ENCODE data around the gene ADH7.
"Not testable (repeated sequence)": the region's sequence is repeated elsewhere in the genome, so short reads cannot be mapped to it uniquely, and the experiment has no call there.

ADH7 gene

GRCh38 chr4:99379571-99379970 is 55.6 kb downstream of the ADH7 start:
- DNase-seq (ENCODE audit: low read depth, low spot score), result no peak

DNA sequence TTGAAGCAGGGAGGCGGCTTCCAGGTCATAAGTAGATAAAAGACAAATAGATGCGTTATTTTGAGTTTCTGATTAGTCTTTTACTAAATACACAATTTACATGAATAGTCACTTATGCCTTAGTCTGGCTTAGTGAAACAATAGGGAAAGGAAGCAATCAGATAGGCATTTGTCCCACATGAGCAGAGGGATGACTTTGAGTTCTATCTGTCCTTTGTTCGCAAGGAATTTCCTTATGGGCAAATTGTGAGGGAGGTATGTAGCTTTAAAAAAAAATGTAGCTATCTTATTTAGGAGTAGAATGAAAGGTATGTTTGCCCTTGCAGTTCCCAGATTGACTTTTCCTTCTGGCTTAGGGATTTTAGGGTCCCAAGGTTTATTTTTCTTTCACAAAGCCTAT is 56.3 kb downstream of the ADH7 start:
- DNase-seq (ENCODE audit: low read depth, low spot score), result no peak

- DNase-seq (ENCODE audit: low read depth, low spot score), result peak; percentile 14
Measured at GRCh38 chr4:99377341-99377740, 57.8 kb downstream of the ADH7 start.

DNA sequence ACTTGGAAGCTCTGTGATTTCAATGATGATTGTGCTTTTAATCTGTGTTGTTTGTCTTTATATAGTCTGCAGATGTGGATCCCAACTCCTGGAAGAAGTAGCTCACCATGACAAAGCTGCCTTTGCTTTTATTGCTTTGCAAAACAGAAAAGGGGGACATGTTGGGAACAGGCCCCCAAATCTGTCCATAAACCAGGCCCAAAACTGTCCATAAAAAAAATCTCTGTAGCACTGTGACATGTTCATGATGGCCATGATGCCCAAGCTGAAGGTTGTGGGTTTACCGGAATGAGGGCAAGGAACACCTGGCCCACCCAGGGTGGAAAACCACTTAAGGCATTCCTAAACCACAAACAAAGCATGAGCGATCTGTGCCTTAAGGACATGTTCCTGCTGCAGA is 62.7 kb downstream of the ADH7 start:
- not testable (repeated sequence) for DNase-seq (ENCODE audit: low read depth, low spot score)

DNA sequence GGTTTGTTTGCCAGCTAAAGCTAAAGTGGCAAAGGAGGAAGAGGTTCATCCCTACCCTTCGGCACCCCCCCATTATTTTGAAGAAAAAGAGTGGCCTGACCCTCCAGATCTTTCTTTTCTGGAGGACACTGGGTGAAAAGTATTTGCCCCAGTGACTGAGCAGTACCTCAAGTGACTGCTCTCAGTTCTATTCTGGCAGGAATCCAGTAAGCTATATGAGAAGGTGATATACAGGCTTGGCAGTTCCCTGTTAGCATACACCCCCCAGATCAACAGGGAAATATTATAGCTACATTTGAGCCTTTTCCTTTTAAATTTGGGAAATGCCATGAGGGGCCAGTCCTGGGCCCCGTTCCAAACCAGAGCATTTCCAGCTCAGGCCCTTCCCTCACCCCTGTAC is 67.3 kb downstream of the ADH7 start:
- DNase-seq (ENCODE audit: low read depth, low spot score), result not testable (repeated sequence)

- no peak for DNase-seq (ENCODE audit: low read depth, low spot score)
Measured at GRCh38 chr4:99366491-99366890, 68.7 kb downstream of the ADH7 start.

DNA sequence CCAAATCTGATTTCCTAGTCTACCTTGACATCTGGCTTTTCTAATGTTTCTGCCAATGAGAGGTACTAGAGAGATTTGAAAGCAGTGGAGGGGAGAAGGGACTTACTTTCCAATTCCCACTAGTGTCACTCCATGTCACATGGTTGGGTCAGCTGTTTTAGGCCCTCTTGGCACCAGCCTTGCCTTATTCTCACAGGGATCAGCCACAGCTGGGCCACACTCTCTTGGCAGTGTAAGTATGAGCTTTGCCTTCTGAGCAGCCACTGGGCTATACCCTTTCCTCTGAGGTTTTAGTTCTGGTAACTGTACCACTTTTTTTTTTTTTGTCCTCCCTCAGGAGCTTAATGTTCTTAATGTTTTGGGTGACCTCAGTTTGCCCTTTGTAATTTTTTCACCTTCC is 72.4 kb downstream of the ADH7 start:
- no peak for DNase-seq (ENCODE audit: low read depth, low spot score)
